ENCODE measurements around the gene CAMK4.

- TF ChIP-seq SIRT6 (IDR thresholded peaks at IDR 0.05; ENCODE audit: low read length) = no peak
- TF ChIP-seq ZNF274 (IDR thresholded peaks at IDR 0.05; ENCODE audit: borderline replicate concordance, extremely low read depth, low read length) = no peak
- no peak for TF ChIP-seq CEBPB (IDR thresholded peaks at IDR 0.05; ENCODE audit: low read depth, low read length)
- no peak for TF ChIP-seq EP300 (IDR thresholded peaks at IDR 0.05; ENCODE audit: borderline replicate concordance in 1 of 2, low read depth in 2 of 2, low read length in 2 of 2)
- no peak for TF ChIP-seq CTCF (IDR thresholded peaks at IDR 0.05; ENCODE audit: control extremely low read depth in 1 of 3, insufficient read depth in 1 of 3, low read depth in 1 of 3, low read length in 3 of 3)
- no peak for TF ChIP-seq MAX (IDR thresholded peaks at IDR 0.05)
- no peak for TF ChIP-seq YY1 (IDR thresholded peaks at IDR 0.05; ENCODE audit: low read depth, low read length)
- no peak for TF ChIP-seq POLR2AphosphoS5 (IDR thresholded peaks at IDR 0.05; ENCODE audit: low read depth, low read length)
- TF ChIP-seq JUN (IDR thresholded peaks at IDR 0.05; ENCODE audit: low read depth, low read length) = no peak
- TF ChIP-seq POLR2A (IDR thresholded peaks at IDR 0.05; ENCODE audit: control extremely low read depth in 1 of 2, low read depth in 2 of 2, low read length in 2 of 2) = no peak
- no peak for TF ChIP-seq EZH2 (IDR thresholded peaks at IDR 0.05; ENCODE audit: low read depth, low read length, severe bottlenecking)
- TF ChIP-seq SIN3A (conservative IDR thresholded peaks at IDR 0.05 in 1 of 2, IDR thresholded peaks at IDR 0.05 in 1 of 2; ENCODE audit: low read depth in 1 of 2, low read length in 2 of 2) = no peak
Observed at GRCh38 chr5:111493031-111493430, 268.8 kb downstream of the CAMK4 start.

Data from H1 (cell line).